K562 (cell line): ENCODE measurements around the gene MBLAC2. TPM values are rescaled to one million over a fixed set of nuclear protein-coding genes. Genes with fewer than 3 reads are reported as not detected.

Experiments
- ATF2 ChIP-seq: sonication (generic); formaldehyde crosslinking; IDR thresholded peaks from 2 replicates; pipeline ENCODE4 v1.8.1; 2022; ENCODE audit warnings: missing genetic modification reagents
- CEBPB ChIP-seq: fragments of 450-650 bp; IDR thresholded peaks from 2 replicates; pipeline ENCODE4 v1.6.1; 2016; ENCODE audit warnings: missing genetic modification characterization, missing compliant biosample characterization
- CGGBP1 ChIP-seq: fragments of 250-450 bp; sonication (Bioruptor Pico); IDR thresholded peaks from 2 replicates; pipeline ENCODE4 v1.9.0; 2021; ENCODE audit warnings: mild to moderate bottlenecking
- CTBP1 ChIP-seq: fragments of 450-650 bp; IDR thresholded peaks from 2 replicates; pipeline ENCODE4 v1.6.1; 2016; ENCODE audit warnings: borderline replicate concordance
- ETS2 ChIP-seq: IDR thresholded peaks from 2 replicates; pipeline ENCODE4 v1.6.1; 2016; ENCODE audit warnings: borderline replicate concordance, missing genetic modification characterization, mild to moderate bottlenecking, moderate library complexity, missing compliant biosample characterization; ENCODE audit not compliant: poor library complexity, severe bottlenecking
- FOXA3 ChIP-seq, 2 experiments: fragments of 450-650 bp in 1 of 2; sonication (generic) in 1 of 2; formaldehyde crosslinking; IDR thresholded peaks in 1 of 2; conservative IDR thresholded peaks in 1 of 2; 2 replicates each; pipeline versions ENCODE4 v1.4.0 to v1.8.0; 2020 to 2022; ENCODE audit warnings: mild to moderate bottlenecking in 2 of 2, missing genetic modification reagents in 1 of 2
- FOXP1 ChIP-seq: sonication (generic); formaldehyde crosslinking; IDR thresholded peaks from 2 replicates; pipeline ENCODE4 v1.8.0; 2022; ENCODE audit warnings: mild to moderate bottlenecking, missing genetic modification reagents
- GTF2E2 ChIP-seq: fragments of 200-800 bp; sonication (Bioruptor generic); IDR thresholded peaks from 2 replicates; pipeline ENCODE4 v1.6.1; 2016; ENCODE audit warnings: missing genetic modification characterization, missing compliant biosample characterization
- MAX ChIP-seq: sonication (generic); formaldehyde crosslinking; IDR thresholded peaks from 2 replicates; pipeline ENCODE4 v1.9.0; 2022; ENCODE audit warnings: mild to moderate bottlenecking, missing genetic modification reagents
- MBD2 ChIP-seq: sonication (generic); IDR thresholded peaks from 2 replicates; pipeline ENCODE4 v1.6.1; 2016; ENCODE audit warnings: low read depth, borderline replicate concordance
- MIER1 ChIP-seq: fragments of 450-650 bp; IDR thresholded peaks from 2 replicates; pipeline ENCODE4 v1.6.1; 2016; ENCODE audit warnings: antibody characterized with exemption, mild to moderate bottlenecking, low read depth
- NR0B1 ChIP-seq: fragments of 450-650 bp; IDR thresholded peaks from one replicate; pipeline ENCODE4 v1.6.1; 2018; ENCODE audit warnings: mild to moderate bottlenecking, moderate library complexity; ENCODE audit not compliant: partially characterized antibody
- NR1H2 ChIP-seq: sonication (generic); formaldehyde crosslinking; IDR thresholded peaks from 2 replicates; pipeline ENCODE4 v1.4.0; 2020; ENCODE audit warnings: mild to moderate bottlenecking, missing genetic modification reagents
- PHF20 ChIP-seq: fragments of 450-650 bp; IDR thresholded peaks from 2 replicates; pipeline ENCODE4 v1.6.1; 2018; ENCODE audit not compliant: partially characterized antibody
- PTBP1 ChIP-seq: fragments of 200-400 bp; formaldehyde crosslinking; IDR thresholded peaks from 2 replicates; pipeline ENCODE4 v1.6.1; 2017; ENCODE audit warnings: low read depth, low read length
- RB1 ChIP-seq: fragments of 450-650 bp; IDR thresholded peaks from 2 replicates; pipeline ENCODE4 v1.6.1; 2017; ENCODE audit warnings: low read depth, mild to moderate bottlenecking
- SRSF9 ChIP-seq: fragments of 200-400 bp; formaldehyde crosslinking; IDR thresholded peaks from 2 replicates; pipeline ENCODE4 v1.6.1; 2017; ENCODE audit warnings: low read depth, low read length, borderline replicate concordance
- ZFP30 ChIP-seq: fragments of 250-450 bp; sonication (Bioruptor Pico); IDR thresholded peaks from 2 replicates; pipeline ENCODE4 v1.8.0; 2022; ENCODE audit warnings: moderate library complexity, mild to moderate bottlenecking, inconsistent platforms, borderline replicate concordance
- ZNF354B ChIP-seq: fragments of 250-450 bp; sonication (Bioruptor Pico); IDR thresholded peaks from 2 replicates; pipeline ENCODE4 v1.4.0; 2020
- ZNF592 ChIP-seq: fragments of 450-650 bp; IDR thresholded peaks from 2 replicates; pipeline ENCODE4 v1.6.1; 2017; ENCODE audit warnings: antibody characterized with exemption, mild to moderate bottlenecking
- polyA plus RNA-seq, 8 experiments: library from polyadenylated mRNA; depleted of rRNA in 4 of 8; stranded (reverse) in 5 of 8; unstranded in 3 of 8; fragments of >200 nt; fragmentation: Nextera tagmentation in 2 of 8; fragmentation: Illumina TruSeq in 1 of 8; extraction: Ambion mirVana in 2 of 8; extraction: Trizol in 1 of 8; gene quantifications; 2 replicates each; pipeline versions ENCODE4 v1.2.1 to v1.2.3, GENCODE V29; 2011 to 2014; ENCODE audit warnings: inconsistent platforms in 1 of 8, missing spikeins in 1 of 8
- total RNA-seq, 7 experiments: library from RNA; depleted of rRNA in 6 of 7; stranded (reverse); fragments of >200 nt in 6 of 7; fragmentation: Illumina TruSeq in 2 of 7; extraction: Trizol in 2 of 7; gene quantifications; 2 replicates each; pipeline versions ENCODE4 v1.2.1 to v1.2.3, GENCODE V29; 2011 to 2021; ENCODE audit warnings: low replicate concordance in 1 of 7

Gene MBLAC2
- total and polyA plus RNA-seq, 9 of the 15 experiments (the other 6 are each of a cell fraction or from before 2014, with no cell fraction given) = 2.4 to 13.1 (median 10.3) TPM

GRCh38 chr5:90409318-90410177, 65.0 kb downstream of the MBLAC2 start, which contains the start of gene CETN3 (continued):
- TF ChIP-seq ZNF592 = no peak
- no peak for TF ChIP-seq NR0B1
- TF ChIP-seq PHF20 = no peak
- peak in 1 of 2 experiments; percentile 60; a peak in 1 of 4 replicates for TF ChIP-seq FOXA3 (CRISPR knock-in tag; conservative IDR thresholded peaks at IDR 0.05 in 1 of 2, IDR thresholded peaks at IDR 0.05 in 1 of 2)
- TF ChIP-seq RB1 = peak; percentile 69; the same call in 1 of the 2 replicates
- TF ChIP-seq ZFP30 = no peak
- no peak for TF ChIP-seq NR1H2 (CRISPR knock-in tag)
- no peak for TF ChIP-seq PTBP1
- no peak for TF ChIP-seq SRSF9
- TF ChIP-seq CTBP1 = peak; percentile 25; the same call in 1 of the 2 replicates
- TF ChIP-seq ETS2 (tag) = no peak
- peak; percentile 63 for TF ChIP-seq MAX (CRISPR knock-in tag)
- no peak for TF ChIP-seq ZNF354B
- 0 out of 2 replicates have a peak, but pooled peaks have one; percentile 64 for TF ChIP-seq CGGBP1 (CRISPR knock-in tag)
- TF ChIP-seq MBD2 = peak; percentile 83
- peak; percentile 97 for TF ChIP-seq GTF2E2 (tag)
- TF ChIP-seq MIER1 = no peak; the same call in 1 of the 2 replicates
- no peak for TF ChIP-seq ATF2 (CRISPR knock-in tag)
- 0 out of 2 replicates have a peak, but pooled peaks have one; percentile 30 for TF ChIP-seq FOXP1
- TF ChIP-seq CEBPB (tag) = no peak
